Activated naive CD8-positive, alpha-beta T cell (primary cell): ENCODE data around the gene ATP2B3.

Experiments used
- H3K27ac Mint-ChIP-seq: one replicate; pipeline ENCODE4 v1.8.0; 2021; ENCODE audit warnings: mixed read lengths
- H3K27me3 Mint-ChIP-seq: one replicate; pipeline ENCODE4 v1.8.0; 2021; ENCODE audit warnings: mixed read lengths
- H3K36me3 Mint-ChIP-seq: one replicate; pipeline ENCODE4 v1.8.0; 2021; ENCODE audit warnings: mixed read lengths
- H3K4me1 Mint-ChIP-seq: one replicate; pipeline ENCODE4 v1.8.0; 2021; ENCODE audit warnings: low read depth, mixed read lengths
- H3K4me3 Mint-ChIP-seq: one replicate; pipeline ENCODE4 v1.8.0; 2021; ENCODE audit warnings: mild to moderate bottlenecking, mixed read lengths
- H3K9me3 Mint-ChIP-seq: one replicate; pipeline ENCODE4 v1.8.0; 2021; ENCODE audit warnings: low read depth, mixed read lengths

The ATP2B3 gene

DNA sequence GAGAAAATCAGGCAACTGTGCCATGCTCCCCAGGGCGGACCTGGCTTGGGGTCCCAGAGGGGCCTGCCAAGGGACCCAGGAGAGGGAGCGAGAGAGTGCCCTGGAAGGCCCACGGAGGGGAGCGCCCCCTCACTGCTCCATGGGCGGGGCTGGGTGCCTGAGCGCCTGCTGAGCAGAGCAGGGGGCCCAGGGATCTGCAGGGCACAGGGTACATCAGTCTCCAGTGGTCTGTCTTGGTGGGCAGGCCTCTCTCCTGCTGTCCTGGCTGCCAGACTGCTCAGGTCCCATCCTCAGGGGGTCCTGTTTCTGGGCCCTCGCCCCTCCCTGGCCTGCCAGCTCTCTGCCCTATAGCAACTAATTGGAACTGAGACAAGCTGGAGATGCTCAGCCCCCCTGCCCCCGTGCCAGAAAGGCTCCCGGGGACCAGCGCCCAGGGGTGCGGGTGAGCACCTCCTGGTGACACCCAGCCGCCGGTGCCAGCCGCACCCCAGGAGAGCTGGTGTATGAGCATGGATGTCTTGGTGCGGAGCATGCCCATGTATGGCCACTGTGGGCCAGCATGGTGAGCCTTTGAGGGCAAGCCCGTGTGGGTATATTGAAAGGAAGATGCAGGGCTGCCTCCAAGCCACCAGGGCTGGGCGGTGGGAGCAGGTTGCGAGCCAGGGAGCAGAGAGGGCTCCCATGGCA lies 21.4 kb upstream of the ATP2B3 start:
- Mint-ChIP-seq H3K9me3 (no peaks in the 10 kb centered on the region), H3K4me3 (no peak overlapping the region), H3K36me3 (no peaks in the 10 kb centered on the region), H3K27me3 (no peaks in the 10 kb centered on the region), H3K4me1 (no peaks in the 10 kb centered on the region), H3K27ac (no peak overlapping the region)

DNA sequence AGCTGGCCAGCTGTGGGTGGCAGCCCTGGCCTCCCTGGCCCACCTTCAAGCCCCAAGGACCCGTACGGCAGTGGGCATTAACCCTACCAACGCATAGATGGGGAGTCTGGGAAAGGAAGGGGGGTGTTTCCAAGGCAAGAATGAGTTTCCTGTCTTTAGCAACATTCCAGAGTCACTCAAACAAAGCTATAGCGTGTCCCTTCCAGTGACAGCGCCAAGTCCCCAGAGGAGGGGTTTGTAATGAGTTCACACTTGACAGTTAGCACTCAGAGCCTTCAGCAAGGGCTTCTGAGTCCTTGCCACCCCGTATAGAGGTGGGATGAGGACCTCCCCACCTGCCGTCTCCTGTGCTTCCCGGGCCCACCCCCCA lies 20.9 kb upstream of the ATP2B3 start:
- no peaks in the 10 kb centered on the region for H3K36me3 Mint-ChIP-seq
- H3K4me3 Mint-ChIP-seq, result no peak overlapping the region
- H3K27ac Mint-ChIP-seq, result no peak overlapping the region
- no peaks in the 10 kb centered on the region for H3K27me3 Mint-ChIP-seq
- H3K4me1 Mint-ChIP-seq, result no peaks in the 10 kb centered on the region
- H3K9me3 Mint-ChIP-seq, result no peaks in the 10 kb centered on the region

DNA sequence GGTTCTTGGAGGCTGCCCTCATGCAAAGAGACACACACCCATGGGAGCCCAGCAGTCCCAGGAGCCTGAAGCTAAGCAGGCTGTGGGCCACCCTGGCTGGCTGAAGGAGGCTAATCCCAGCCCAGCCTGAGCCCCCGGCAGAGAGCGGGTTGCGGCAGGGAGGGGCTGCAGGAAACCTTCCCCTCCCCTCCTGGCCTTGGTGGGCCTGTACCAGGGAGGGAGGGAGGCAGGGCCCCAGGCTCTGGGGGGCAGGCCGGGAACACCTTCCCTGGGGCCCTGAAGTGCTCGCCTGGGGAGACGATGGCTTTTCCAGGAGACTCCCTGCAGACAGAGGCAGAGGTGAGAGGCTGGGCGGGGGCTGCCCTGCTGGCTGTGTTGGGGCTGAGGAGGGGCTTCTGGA lies 19.0 kb upstream of the ATP2B3 start:
- no peak overlapping the region for H3K27ac Mint-ChIP-seq
- no peak overlapping the region for H3K4me3 Mint-ChIP-seq
- H3K4me1 Mint-ChIP-seq, result no peaks in the 10 kb centered on the region
- no peaks in the 10 kb centered on the region for H3K9me3 Mint-ChIP-seq
- H3K27me3 Mint-ChIP-seq, result no peaks in the 10 kb centered on the region
- H3K36me3 Mint-ChIP-seq, result no peaks in the 10 kb centered on the region

DNA sequence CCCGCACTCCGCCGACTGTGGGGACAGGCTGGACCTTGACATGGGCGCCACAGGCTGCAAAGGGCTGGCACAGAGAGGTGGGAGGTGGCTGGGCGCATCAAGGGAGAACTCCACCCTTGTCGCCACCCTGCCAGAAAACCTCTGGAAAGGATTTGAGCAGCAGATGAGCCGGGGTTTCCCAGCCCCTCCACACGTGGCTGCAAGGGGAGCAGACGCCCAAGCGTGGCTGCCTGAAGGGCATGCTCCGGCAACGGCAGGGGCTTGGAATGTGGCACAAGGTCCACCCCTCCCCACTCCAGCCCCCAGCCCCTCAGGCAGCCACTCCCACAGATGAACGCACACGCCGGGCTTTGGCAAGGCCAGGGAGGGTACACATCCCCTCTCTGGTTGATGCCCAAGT lies 18.1 kb upstream of the ATP2B3 start:
- Mint-ChIP-seq H3K4me3 (no peak overlapping the region), H3K36me3 (no peaks in the 10 kb centered on the region), H3K27me3 (no peaks in the 10 kb centered on the region), H3K4me1 (no peaks in the 10 kb centered on the region), H3K9me3 (no peaks in the 10 kb centered on the region), H3K27ac (no peak overlapping the region)

DNA sequence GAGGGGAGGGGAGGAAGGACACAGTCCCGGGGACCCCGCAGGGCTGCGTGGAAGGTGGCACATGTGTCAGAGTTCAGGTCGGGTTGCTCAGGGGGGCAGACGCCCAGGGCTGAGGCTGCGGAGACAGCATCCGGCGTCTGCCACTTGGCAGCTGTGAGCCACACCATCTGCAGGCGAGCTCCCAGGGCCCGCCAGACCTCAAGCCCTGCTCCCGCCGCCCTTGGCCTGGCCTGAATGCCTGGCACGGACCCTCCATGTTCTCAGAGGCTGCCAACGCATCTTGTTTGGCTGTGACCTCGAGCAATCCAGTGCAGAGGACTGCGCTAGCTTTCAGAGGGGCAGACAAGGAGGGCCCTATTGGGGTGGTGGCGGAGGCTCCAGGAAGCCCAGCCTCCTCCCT lies 17.6 kb upstream of the ATP2B3 start:
- Mint-ChIP-seq H3K4me1 (no peaks in the 10 kb centered on the region), H3K9me3 (no peaks in the 10 kb centered on the region), H3K4me3 (no peak overlapping the region), H3K36me3 (no peaks in the 10 kb centered on the region), H3K27me3 (no peaks in the 10 kb centered on the region), H3K27ac (no peak overlapping the region)

DNA sequence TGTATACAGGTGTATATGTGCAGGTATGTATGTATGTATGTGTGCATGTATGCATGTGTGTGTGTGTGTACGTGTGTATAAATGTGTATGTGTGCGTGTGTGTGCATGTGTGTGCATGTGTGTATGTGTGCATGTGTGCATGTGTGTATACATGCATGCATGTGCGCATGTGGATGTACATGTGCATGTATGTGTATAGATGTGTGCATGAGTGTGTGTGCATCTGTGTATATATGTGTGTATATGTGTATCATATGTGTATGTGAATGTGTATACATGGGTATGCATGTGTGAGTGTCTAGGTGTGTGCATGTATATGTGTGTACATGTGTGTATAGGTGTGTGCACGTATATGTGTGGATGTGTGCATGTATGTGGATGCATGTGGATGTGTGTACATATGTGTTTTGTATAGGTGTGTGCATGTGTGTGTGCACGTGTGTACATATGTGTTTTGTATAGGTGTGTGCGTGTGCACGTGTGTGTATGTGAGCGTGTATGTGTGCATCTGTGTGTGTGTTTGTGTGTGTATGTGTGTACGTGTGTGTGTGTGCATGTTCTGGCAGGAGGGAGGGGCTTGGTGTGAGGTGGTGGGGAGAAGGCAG lies 16.7 kb upstream of the ATP2B3 start:
- H3K4me1 Mint-ChIP-seq, result no peaks in the 10 kb centered on the region
- H3K4me3 Mint-ChIP-seq, result no peak overlapping the region
- no peaks in the 10 kb centered on the region for H3K27me3 Mint-ChIP-seq
- H3K9me3 Mint-ChIP-seq, result no peaks in the 10 kb centered on the region
- no peak overlapping the region for H3K27ac Mint-ChIP-seq
- no peaks in the 10 kb centered on the region for H3K36me3 Mint-ChIP-seq

DNA sequence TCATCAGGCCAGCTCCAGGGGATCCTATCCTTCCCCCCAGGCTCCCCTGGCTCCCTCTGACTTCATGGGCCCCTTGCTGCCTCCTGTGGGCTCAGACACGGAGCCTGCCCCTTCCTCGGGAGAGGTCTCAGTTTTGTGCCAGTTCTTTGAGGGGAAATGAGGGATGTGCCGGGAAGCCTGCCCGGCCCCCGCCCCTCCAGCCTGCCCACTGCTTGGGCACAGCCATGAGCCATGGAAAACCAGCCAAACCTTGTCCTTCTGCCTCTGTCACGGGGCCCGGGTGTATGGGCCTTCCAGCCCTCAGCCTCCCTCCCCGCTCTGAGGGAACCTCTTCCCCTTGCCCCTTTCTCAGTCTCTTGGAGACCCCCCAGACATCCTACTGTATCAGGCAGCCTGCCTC lies 15.9 kb upstream of the ATP2B3 start:
- H3K36me3 Mint-ChIP-seq, result no peaks in the 10 kb centered on the region
- H3K27ac Mint-ChIP-seq, result no peak overlapping the region
- no peak overlapping the region for H3K4me3 Mint-ChIP-seq
- H3K27me3 Mint-ChIP-seq, result no peaks in the 10 kb centered on the region
- no peaks in the 10 kb centered on the region for H3K4me1 Mint-ChIP-seq
- H3K9me3 Mint-ChIP-seq, result no peaks in the 10 kb centered on the region

DNA sequence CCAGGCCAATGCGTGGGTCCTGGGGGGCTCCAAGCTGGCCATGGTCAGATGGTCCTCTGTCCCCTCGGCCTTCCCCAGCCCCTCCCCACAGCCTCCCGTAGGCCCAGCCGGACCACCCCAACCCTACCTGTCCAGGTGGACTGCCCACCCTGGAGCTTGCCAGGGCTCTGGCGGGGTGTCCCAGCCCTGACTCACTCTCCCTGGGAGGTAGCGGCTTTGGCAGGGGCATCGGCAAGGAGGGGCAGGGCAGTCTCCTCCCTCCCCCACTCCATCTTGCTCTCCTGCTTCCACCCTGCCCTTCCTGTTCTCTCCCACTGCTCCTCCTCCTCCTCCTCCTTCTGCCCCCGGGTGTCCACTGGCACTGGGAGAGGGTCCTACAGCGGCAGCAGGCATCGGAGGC lies 15.3 kb upstream of the ATP2B3 start:
- no peaks in the 10 kb centered on the region for H3K9me3 Mint-ChIP-seq
- no peaks in the 10 kb centered on the region for H3K27me3 Mint-ChIP-seq
- H3K4me3 Mint-ChIP-seq, result no peak overlapping the region
- no peaks in the 10 kb centered on the region for H3K36me3 Mint-ChIP-seq
- no peak overlapping the region for H3K27ac Mint-ChIP-seq
- H3K4me1 Mint-ChIP-seq, result no peaks in the 10 kb centered on the region

DNA sequence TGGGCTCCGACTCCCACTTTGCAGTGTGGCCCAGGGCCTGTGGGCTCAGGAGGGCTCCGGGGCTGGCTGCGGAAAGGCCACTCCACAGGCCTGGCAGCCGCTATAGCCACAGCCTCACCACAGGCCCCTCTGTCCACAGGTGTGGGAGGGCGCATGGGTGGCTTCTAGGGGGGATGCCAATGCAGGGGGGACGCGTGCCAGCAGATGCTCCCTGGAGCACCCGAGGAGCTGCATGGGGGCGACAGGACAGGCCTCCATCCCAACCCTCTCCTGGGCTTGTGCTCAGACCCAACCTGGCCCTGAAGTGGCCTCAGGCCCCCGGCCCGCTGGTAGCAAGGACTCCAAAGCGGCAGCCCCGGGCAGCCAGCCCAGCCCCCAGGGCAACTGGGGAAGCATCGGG lies 14.6 kb upstream of the ATP2B3 start:
- Mint-ChIP-seq H3K27me3 (no peaks in the 10 kb centered on the region), H3K4me1 (no peaks in the 10 kb centered on the region), H3K4me3 (no peak overlapping the region), H3K36me3 (no peaks in the 10 kb centered on the region), H3K9me3 (no peaks in the 10 kb centered on the region), H3K27ac (no peak overlapping the region)

DNA sequence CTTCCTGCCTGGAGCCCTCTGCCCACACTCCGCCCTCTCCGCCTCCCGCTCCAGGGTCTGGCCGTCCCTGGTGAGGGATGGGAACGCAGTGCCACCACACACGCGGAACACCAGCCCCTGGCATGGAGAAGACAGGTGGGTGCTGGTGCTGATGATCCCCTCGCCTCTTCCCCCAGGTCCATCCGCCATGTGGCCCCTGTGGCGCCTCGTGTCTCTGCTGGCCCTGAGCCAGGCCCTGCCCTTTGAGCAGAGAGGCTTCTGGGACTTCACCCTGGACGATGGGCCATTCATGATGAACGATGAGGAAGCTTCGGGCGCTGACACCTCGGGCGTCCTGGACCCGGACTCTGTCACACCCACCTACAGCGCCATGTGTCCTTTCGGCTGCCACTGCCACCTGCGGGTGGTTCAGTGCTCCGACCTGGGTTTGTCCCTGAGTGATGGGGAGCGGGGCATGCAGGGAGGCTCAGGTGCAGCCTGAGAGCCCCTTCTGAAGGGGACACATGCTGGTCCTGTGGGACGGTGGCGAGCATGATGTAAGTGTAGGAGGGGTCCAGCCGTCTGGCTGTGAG lies 12.9 kb upstream of the ATP2B3 start:
- H3K4me1 Mint-ChIP-seq, result no peaks in the 10 kb centered on the region
- no peaks in the 10 kb centered on the region for H3K36me3 Mint-ChIP-seq
- H3K4me3 Mint-ChIP-seq, result no peak overlapping the region
- H3K27ac Mint-ChIP-seq, result no peak overlapping the region
- H3K9me3 Mint-ChIP-seq, result no peaks in the 10 kb centered on the region
- no peaks in the 10 kb centered on the region for H3K27me3 Mint-ChIP-seq

DNA sequence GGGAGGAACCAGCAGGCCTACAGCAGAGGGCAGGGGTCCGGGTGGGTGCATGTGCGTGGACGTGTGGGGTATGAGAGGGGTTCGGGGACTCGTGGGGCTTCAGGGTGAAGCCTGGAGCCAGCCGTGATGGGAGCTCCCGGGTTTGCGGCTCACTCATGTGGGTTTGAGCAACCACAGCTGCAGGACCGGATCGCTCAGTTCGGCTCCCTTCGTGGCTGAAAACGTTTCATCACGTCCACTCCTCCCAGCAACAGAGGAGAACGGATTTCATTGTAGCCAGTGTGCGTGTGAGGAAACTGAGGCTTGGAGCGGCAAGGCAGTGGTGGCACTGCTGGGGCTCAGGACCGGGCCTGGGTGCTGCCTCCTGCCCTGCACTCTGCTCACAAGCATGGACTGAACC lies 12.1 kb upstream of the ATP2B3 start:
- no peaks in the 10 kb centered on the region for H3K9me3 Mint-ChIP-seq
- no peaks in the 10 kb centered on the region for H3K4me1 Mint-ChIP-seq
- H3K36me3 Mint-ChIP-seq, result no peaks in the 10 kb centered on the region
- H3K4me3 Mint-ChIP-seq, result no peak overlapping the region
- H3K27ac Mint-ChIP-seq, result no peak overlapping the region
- no peaks in the 10 kb centered on the region for H3K27me3 Mint-ChIP-seq

DNA sequence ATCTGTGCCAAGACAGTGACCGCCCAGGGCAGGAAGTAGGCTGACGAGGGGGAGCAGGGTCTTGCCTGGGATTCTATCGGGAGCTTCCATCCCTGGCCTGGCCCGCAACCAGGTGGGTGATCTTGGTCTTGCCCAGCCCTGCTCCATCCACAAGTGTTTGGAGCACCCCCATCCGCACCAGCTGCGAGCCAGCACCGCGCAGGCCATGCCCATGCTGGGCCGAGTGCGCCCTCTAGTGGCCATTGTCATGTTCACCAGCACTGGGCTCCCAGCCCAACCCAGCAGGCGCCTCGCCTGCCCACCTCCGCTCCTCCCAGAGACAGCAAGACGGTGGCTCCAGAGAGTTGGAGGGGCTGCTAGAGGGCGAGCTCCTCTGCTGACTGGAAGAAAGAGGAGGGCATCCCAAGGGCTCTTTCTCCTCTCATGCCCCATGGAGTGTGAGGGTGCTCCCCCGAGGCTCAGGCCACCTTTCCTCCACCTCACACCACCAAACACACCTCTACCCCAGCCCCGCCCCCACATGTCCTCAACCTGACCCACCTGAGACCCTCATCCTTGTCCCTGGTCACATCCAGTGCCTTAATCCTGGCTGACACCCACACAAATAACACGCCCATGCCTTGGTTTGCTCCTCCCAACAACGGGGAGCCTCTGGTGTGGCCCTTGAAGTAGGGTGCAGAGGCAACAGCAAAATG lies 9.8 kb upstream of the ATP2B3 start:
- Mint-ChIP-seq H3K36me3 (no peaks in the 10 kb centered on the region), H3K27me3 (no peaks in the 10 kb centered on the region), H3K4me1 (no peaks in the 10 kb centered on the region), H3K4me3 (no peak overlapping the region), H3K9me3 (no peaks in the 10 kb centered on the region), H3K27ac (no peak overlapping the region)

DNA sequence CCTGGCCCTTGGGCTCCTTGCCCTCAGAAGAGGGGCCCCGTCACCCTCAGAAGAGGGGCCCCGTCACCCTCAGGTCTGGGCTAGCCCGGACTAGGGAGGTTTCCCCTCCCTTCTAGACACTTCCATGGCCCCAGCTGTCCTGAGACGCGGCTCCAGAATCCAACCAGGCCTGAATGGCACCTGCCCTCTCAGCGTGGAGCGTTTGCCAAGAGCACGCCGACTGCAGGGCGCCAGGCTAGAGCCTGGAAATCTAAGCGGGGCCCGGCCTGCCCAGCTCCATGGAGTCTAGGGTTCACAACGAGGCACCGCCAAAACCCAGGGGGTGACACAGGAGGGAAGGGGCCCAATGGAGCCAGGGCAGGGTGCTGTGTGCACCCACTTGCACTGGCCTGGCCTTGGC lies 7.8 kb upstream of the ATP2B3 start:
- no peaks in the 10 kb centered on the region for H3K36me3 Mint-ChIP-seq
- no peaks in the 10 kb centered on the region for H3K9me3 Mint-ChIP-seq
- no peak overlapping the region for H3K4me3 Mint-ChIP-seq
- H3K27ac Mint-ChIP-seq, result no peak overlapping the region
- H3K27me3 Mint-ChIP-seq, result no peaks in the 10 kb centered on the region
- no peaks in the 10 kb centered on the region for H3K4me1 Mint-ChIP-seq

DNA sequence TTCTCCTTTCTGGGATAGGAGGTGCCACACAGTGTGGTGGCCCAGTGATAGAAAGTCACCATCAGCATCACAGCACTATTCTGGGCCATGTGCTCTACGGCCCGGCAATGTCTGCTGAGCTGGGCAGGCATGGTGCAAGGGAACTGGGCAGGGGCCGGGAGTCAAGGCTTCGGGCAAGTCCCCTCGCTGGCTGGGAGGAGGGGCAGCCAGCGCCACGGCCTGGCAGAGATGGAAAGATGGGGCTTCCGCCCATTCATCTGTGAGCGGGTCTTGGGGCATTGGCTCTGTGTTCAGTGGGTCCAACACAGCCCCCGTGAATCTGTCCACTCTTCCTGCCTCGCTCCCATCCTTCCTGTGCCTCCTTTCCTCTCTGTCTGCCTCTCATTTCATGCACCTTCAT lies 7.1 kb upstream of the ATP2B3 start:
- Mint-ChIP-seq H3K36me3 (no peaks in the 10 kb centered on the region), H3K4me1 (no peaks in the 10 kb centered on the region), H3K9me3 (no peaks in the 10 kb centered on the region), H3K27me3 (no peaks in the 10 kb centered on the region), H3K4me3 (no peak overlapping the region), H3K27ac (no peak overlapping the region)

DNA sequence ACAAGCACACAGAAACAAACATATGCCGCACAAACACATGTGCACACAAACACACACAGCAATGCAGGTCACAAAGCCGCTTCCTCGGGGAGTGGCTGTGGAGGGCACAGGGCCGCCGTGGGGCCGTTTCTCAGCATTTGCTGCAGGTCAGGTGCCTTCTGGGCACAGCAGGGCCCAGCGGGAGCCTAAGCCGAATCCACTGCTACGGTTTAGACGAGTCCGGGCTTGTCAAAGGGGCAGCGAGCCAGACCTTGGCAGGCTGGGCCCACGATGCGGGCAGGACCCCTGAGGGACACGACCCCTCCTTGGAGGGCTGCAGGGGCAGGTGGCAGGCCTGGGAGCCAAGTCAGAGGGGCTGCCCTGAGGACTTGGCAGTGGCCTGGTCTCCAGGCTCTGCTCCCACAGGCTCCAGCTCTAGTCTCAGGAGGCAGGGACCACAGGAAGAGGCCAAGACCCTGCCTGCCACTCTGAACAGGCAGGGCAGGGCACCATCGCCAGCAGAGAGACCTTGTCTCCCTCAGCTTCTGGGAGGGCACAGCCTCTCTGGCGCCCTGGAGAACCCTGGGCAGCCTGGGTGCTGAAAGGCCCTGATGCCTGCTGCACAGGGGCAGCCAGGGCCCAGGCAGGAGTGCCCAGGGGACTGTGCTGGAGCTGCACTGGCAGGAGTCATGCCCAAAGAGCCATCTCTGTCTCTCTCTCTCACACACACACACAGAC lies 5.5 kb upstream of the ATP2B3 start:
- no peaks in the 10 kb centered on the region for H3K9me3 Mint-ChIP-seq
- H3K4me3 Mint-ChIP-seq, result no peak overlapping the region
- H3K36me3 Mint-ChIP-seq, result no peaks in the 10 kb centered on the region
- peaks cover 4% of the 10 kb centered on the region for H3K27me3 Mint-ChIP-seq
- no peak overlapping the region for H3K27ac Mint-ChIP-seq
- H3K4me1 Mint-ChIP-seq, result peaks cover 3% of the 10 kb centered on the region
